ENCODE data around the gene METTL21C.

The METTL21C gene

DNA sequence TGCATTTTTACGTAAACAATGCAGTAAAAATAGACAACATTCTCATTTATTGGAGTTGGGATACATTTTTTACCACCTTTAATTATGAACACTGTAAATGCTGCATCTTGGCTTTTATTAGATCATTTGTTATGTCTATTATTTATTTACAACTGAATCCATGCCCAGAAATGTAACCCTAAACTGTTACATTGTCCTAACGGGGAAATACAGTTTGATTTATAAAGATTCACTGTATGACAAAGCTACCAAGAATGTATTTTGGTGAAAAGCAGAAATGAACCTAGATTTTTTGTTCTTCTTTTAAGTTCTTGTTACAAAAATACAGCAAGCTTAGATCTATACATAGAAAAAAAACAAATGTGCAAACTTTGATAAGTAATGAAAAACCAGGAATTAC, 1.1 kb downstream of the METTL21C start:
- H3K4me1 ChIP-seq (ENCODE audit: control insufficient read depth in 1 of 2, insufficient read depth in 2 of 2, low read length in 2 of 2) = peaks cover 9 to 12% of the 10 kb centered on the region in 2 experiments
- H3K9me3 ChIP-seq (ENCODE audit: insufficient read depth, low read depth, low read length) = peaks cover 6% of the 10 kb centered on the region
- no CpG with 5 or more reads among the region's 2 CpGs for WGBS (ENCODE audit: extremely low coverage, insufficient coverage, insufficient read length)
- no peak for DNase-seq
- H3K27me3 ChIP-seq (ENCODE audit: insufficient read depth, low read length) = no peaks in the 10 kb centered on the region
- H3K79me1 ChIP-seq (ENCODE audit: low read length) = peaks cover 7% of the 10 kb centered on the region
- H3K36me3 ChIP-seq (ENCODE audit: control insufficient read depth in 1 of 2, insufficient read depth in 2 of 2, low read length in 2 of 2) = no peaks in the 10 kb centered on the region
- no peak overlapping the region for H3K4me3 ChIP-seq (ENCODE audit: low read depth, low read length)
- no peak overlapping the region for H2BK120ac ChIP-seq (ENCODE audit: insufficient read depth, low read length, poor library complexity)
- H3K9ac ChIP-seq (ENCODE audit: low read length) = no peak overlapping the region
- H3K14ac ChIP-seq (ENCODE audit: low read length) = no peak overlapping the region
- no peak overlapping the region for H2BK12ac ChIP-seq (ENCODE audit: low read length)
- no peak overlapping the region for H3K18ac ChIP-seq (ENCODE audit: low read length)
- H4K12ac ChIP-seq (ENCODE audit: low read depth, low read length) = no peak overlapping the region
- no peak overlapping the region for H3K4me2 ChIP-seq (ENCODE audit: low read length)
- H3K23ac ChIP-seq (ENCODE audit: low read length) = no peak overlapping the region
- H4K8ac ChIP-seq (ENCODE audit: low read depth, low read length) = no peak overlapping the region
- H2AFZ ChIP-seq (ENCODE audit: insufficient read depth, low read length, poor library complexity) = no peak overlapping the region
- H3K79me2 ChIP-seq (ENCODE audit: control insufficient read depth, insufficient read depth, low read length, poor library complexity) = no peaks in the 10 kb centered on the region
- no peak overlapping the region for H3K4ac ChIP-seq (ENCODE audit: low read depth, low read length)
- no peak overlapping the region for H3K27ac ChIP-seq (ENCODE audit: low read depth, low read length)
- no peak overlapping the region for H2AK5ac ChIP-seq (ENCODE audit: low read length)
- no peak overlapping the region for H4K91ac ChIP-seq (ENCODE audit: low read depth, low read length)
- no peak overlapping the region for H2BK5ac ChIP-seq (ENCODE audit: low read depth, low read length, poor library complexity)

DNA sequence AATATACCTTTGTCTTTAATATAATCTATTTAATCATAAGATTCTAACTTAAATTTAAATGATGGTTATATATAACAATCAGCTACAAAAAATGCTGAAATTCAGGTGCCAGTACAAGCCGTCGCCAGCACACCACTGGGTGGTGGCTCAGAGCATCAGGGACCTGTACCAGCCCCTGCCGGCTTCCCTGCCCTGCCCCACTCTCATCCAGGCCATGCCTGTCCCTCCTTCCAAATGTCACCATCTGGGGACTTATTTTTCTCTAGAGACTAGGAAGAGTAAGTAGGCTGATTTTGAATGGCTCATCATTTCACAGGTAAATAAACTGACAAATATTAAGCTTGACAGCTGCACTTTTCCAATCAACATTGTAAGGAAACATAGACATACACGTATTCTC, 1.6 kb downstream of the METTL21C start:
- H3K27ac ChIP-seq (ENCODE audit: low read depth, low read length) = no peak overlapping the region
- no peak overlapping the region for H3K4me2 ChIP-seq (ENCODE audit: low read length)
- no peaks in the 10 kb centered on the region for H3K36me3 ChIP-seq (ENCODE audit: control insufficient read depth in 1 of 2, insufficient read depth in 2 of 2, low read length in 2 of 2)
- no peak overlapping the region for H4K91ac ChIP-seq (ENCODE audit: low read depth, low read length)
- H3K18ac ChIP-seq (ENCODE audit: low read length) = no peak overlapping the region
- H2BK5ac ChIP-seq (ENCODE audit: low read depth, low read length, poor library complexity) = no peak overlapping the region
- H3K79me1 ChIP-seq (ENCODE audit: low read length) = peaks cover 7% of the 10 kb centered on the region
- H2BK120ac ChIP-seq (ENCODE audit: insufficient read depth, low read length, poor library complexity) = no peak overlapping the region
- H3K27me3 ChIP-seq (ENCODE audit: insufficient read depth, low read length) = no peaks in the 10 kb centered on the region
- no peak overlapping the region for H3K4ac ChIP-seq (ENCODE audit: low read depth, low read length)
- no peak overlapping the region for H4K12ac ChIP-seq (ENCODE audit: low read depth, low read length)
- no peak overlapping the region for H3K4me3 ChIP-seq (ENCODE audit: low read depth, low read length)
- H3K4me1 ChIP-seq (ENCODE audit: control insufficient read depth in 1 of 2, insufficient read depth in 2 of 2, low read length in 2 of 2) = peaks cover 9 to 12% of the 10 kb centered on the region in 2 experiments
- no peak overlapping the region for H3K9ac ChIP-seq (ENCODE audit: low read length)
- WGBS (ENCODE audit: extremely low coverage, insufficient coverage, insufficient read length) = no CpG with 5 or more reads among the region's 4 CpGs
- H2AFZ ChIP-seq (ENCODE audit: insufficient read depth, low read length, poor library complexity) = no peak overlapping the region
- no peak overlapping the region for H2BK12ac ChIP-seq (ENCODE audit: low read length)
- DNase-seq = no peak
- peaks cover 4% of the 10 kb centered on the region for H3K9me3 ChIP-seq (ENCODE audit: insufficient read depth, low read depth, low read length)
- H3K14ac ChIP-seq (ENCODE audit: low read length) = no peak overlapping the region
- no peak overlapping the region for H2AK5ac ChIP-seq (ENCODE audit: low read length)
- no peaks in the 10 kb centered on the region for H3K79me2 ChIP-seq (ENCODE audit: control insufficient read depth, insufficient read depth, low read length, poor library complexity)
- no peak overlapping the region for H4K8ac ChIP-seq (ENCODE audit: low read depth, low read length)
- H3K23ac ChIP-seq (ENCODE audit: low read length) = no peak overlapping the region

DNA sequence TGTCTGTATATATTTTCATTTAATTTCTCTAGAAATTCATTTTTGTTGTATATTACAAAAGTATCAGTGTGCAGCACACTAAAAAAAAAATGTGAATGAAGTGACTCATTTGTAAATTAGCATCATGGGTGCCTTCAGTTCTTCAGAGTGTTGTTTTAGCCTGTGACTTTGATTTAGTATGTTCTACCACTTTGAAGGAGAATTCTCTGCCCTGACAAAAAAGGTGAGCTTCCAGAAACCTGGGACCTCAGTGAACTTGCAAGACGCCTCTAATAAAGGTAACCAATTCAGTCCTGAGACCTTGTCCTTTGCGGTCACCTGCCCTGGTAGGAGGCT, 2.4 kb downstream of the METTL21C start:
- no peak overlapping the region for H3K4me3 ChIP-seq (ENCODE audit: low read depth, low read length)
- peaks cover 4% of the 10 kb centered on the region for H3K9me3 ChIP-seq (ENCODE audit: insufficient read depth, low read depth, low read length)
- H2BK120ac ChIP-seq (ENCODE audit: insufficient read depth, low read length, poor library complexity) = no peak overlapping the region
- H4K8ac ChIP-seq (ENCODE audit: low read depth, low read length) = no peak overlapping the region
- no peak for DNase-seq
- H3K4me1 ChIP-seq (ENCODE audit: control insufficient read depth in 1 of 2, insufficient read depth in 2 of 2, low read length in 2 of 2) = peaks cover 9 to 12% of the 10 kb centered on the region in 2 experiments
- H3K36me3 ChIP-seq (ENCODE audit: control insufficient read depth in 1 of 2, insufficient read depth in 2 of 2, low read length in 2 of 2) = no peaks in the 10 kb centered on the region
- no peak overlapping the region for H2BK5ac ChIP-seq (ENCODE audit: low read depth, low read length, poor library complexity)
- no peak overlapping the region for H4K12ac ChIP-seq (ENCODE audit: low read depth, low read length)
- no peak overlapping the region for H3K9ac ChIP-seq (ENCODE audit: low read length)
- no peak overlapping the region for H3K23ac ChIP-seq (ENCODE audit: low read length)
- H2AFZ ChIP-seq (ENCODE audit: insufficient read depth, low read length, poor library complexity) = no peak overlapping the region
- H3K27me3 ChIP-seq (ENCODE audit: insufficient read depth, low read length) = no peaks in the 10 kb centered on the region
- no peaks in the 10 kb centered on the region for H3K79me2 ChIP-seq (ENCODE audit: control insufficient read depth, insufficient read depth, low read length, poor library complexity)
- no peak overlapping the region for H3K18ac ChIP-seq (ENCODE audit: low read length)
- H3K4me2 ChIP-seq (ENCODE audit: low read length) = no peak overlapping the region
- no peak overlapping the region for H2AK5ac ChIP-seq (ENCODE audit: low read length)
- H2BK12ac ChIP-seq (ENCODE audit: low read length) = no peak overlapping the region
- no CpG with 5 or more reads among the region's 2 CpGs for WGBS (ENCODE audit: extremely low coverage, insufficient coverage, insufficient read length)
- no peak overlapping the region for H3K14ac ChIP-seq (ENCODE audit: low read length)
- H3K4ac ChIP-seq (ENCODE audit: low read depth, low read length) = no peak overlapping the region
- no peak overlapping the region for H3K27ac ChIP-seq (ENCODE audit: low read depth, low read length)
- H4K91ac ChIP-seq (ENCODE audit: low read depth, low read length) = no peak overlapping the region
- H3K79me1 ChIP-seq (ENCODE audit: low read length) = peaks cover 7% of the 10 kb centered on the region

DNA sequence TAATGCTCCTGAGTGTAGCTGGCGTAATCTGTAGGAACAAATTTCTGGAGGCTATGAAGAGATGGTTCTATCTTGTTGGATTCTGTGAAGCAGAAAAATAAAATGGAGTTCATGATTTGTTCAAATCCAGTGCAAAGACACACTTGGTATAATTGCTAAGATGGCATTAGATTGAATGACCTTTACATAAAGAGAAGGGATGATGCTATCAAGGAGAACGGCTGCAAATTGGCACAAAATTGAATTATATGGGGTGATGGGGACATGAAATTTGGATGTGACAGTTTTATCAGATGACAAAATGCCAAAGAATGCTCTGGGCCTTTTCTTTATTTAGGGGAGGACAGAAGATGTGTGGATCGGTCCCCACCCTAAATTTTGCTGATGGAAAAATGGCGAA, 4.0 kb downstream of the METTL21C start:
- Histone ChIP-seq H3K4ac (ENCODE audit: low read depth, low read length) (no peak overlapping the region), H3K18ac (ENCODE audit: low read length) (no peak overlapping the region), H3K9me3 (ENCODE audit: insufficient read depth, low read depth, low read length) (peaks cover 1% of the 10 kb centered on the region), H3K36me3 (ENCODE audit: control insufficient read depth in 1 of 2, insufficient read depth in 2 of 2, low read length in 2 of 2) (no peaks in the 10 kb centered on the region), H3K23ac (ENCODE audit: low read length) (no peak overlapping the region), H4K8ac (ENCODE audit: low read depth, low read length) (no peak overlapping the region), H4K91ac (ENCODE audit: low read depth, low read length) (no peak overlapping the region), H3K79me2 (ENCODE audit: control insufficient read depth, insufficient read depth, low read length, poor library complexity) (no peaks in the 10 kb centered on the region), H2BK120ac (ENCODE audit: insufficient read depth, low read length, poor library complexity) (no peak overlapping the region), H3K4me1 (ENCODE audit: control insufficient read depth in 1 of 2, insufficient read depth in 2 of 2, low read length in 2 of 2) (peaks cover 2 to 4% of the 10 kb centered on the region in 2 experiments), H3K79me1 (ENCODE audit: low read length) (peaks cover 3% of the 10 kb centered on the region), H4K12ac (ENCODE audit: low read depth, low read length) (no peak overlapping the region), H3K27me3 (ENCODE audit: insufficient read depth, low read length) (no peaks in the 10 kb centered on the region), H2BK5ac (ENCODE audit: low read depth, low read length, poor library complexity) (no peak overlapping the region), H2AFZ (ENCODE audit: insufficient read depth, low read length, poor library complexity) (no peak overlapping the region), H3K4me2 (ENCODE audit: low read length) (no peak overlapping the region), H2AK5ac (ENCODE audit: low read length) (no peak overlapping the region), H2BK12ac (ENCODE audit: low read length) (no peak overlapping the region), H3K27ac (ENCODE audit: low read depth, low read length) (no peak overlapping the region), H3K4me3 (ENCODE audit: low read depth, low read length) (no peak overlapping the region), H3K14ac (ENCODE audit: low read length) (no peak overlapping the region), H3K9ac (ENCODE audit: low read length) (no peak overlapping the region)
- no peak for DNase-seq
- no CpG with 5 or more reads among the region's 4 CpGs for WGBS (ENCODE audit: extremely low coverage, insufficient coverage, insufficient read length)

All from trophoblast cell (in vitro differentiated cells and primary cell).